Epithelial cell of proximal tubule (primary cell): Measurements from ENCODE around the gene LRMDA. TPM values are rescaled to one million over a fixed set of nuclear protein-coding genes. Genes with fewer than 3 reads are reported as not detected.

ENCODE experiments used
- DNase-seq: peaks from one replicate; pipeline ENCODE4 v3.0.0-alpha.2; 2011; ENCODE audit warnings: low read depth
- H3K4me3 ChIP-seq: 2 replicates; pipeline ENCODE4 v1.5.1; 2011; ENCODE audit warnings: low read depth, mild to moderate bottlenecking, low read length
- CTCF ChIP-seq: conservative IDR thresholded peaks from 2 replicates; pipeline ENCODE4 v1.5.1; 2012; ENCODE audit warnings: low read depth, mild to moderate bottlenecking, low read length
- total RNA-seq: library from RNA; depleted of rRNA; stranded (reverse); fragments of >200 nt; gene quantifications from 2 replicates; pipeline ENCODE4 v1.2.3, GENCODE V29; 2015

Gene LRMDA
- total RNA-seq, 1 donor from 2014 or later: 0.75 TPM

GRCh38 chr10:76315240-76315639 is 883.8 kb downstream of the LRMDA start:
- no peak for TF ChIP-seq CTCF
- no peak for DNase-seq
- no peak overlapping the region for H3K4me3 ChIP-seq

GRCh38 chr10:76316234-76316633 is 884.8 kb downstream of the LRMDA start:
- DNase-seq: no peak
- TF ChIP-seq CTCF: no peak
- H3K4me3 ChIP-seq: no peak overlapping the region

GRCh38 chr10:76317078-76317477 is 885.7 kb downstream of the LRMDA start:
- H3K4me3 ChIP-seq: no peak overlapping the region
- no peak for TF ChIP-seq CTCF
- DNase-seq: no peak

- no peak overlapping the region for H3K4me3 ChIP-seq
- TF ChIP-seq CTCF: no peak
- no peak for DNase-seq
These were observed 886.8 kb downstream of the LRMDA start for GRCh38 chr10:76318211-76318610.

GRCh38 chr10:76319661-76320060 is 888.2 kb downstream of the LRMDA start:
- TF ChIP-seq CTCF: no peak
- no peak overlapping the region for H3K4me3 ChIP-seq
- no peak for DNase-seq

DNA sequence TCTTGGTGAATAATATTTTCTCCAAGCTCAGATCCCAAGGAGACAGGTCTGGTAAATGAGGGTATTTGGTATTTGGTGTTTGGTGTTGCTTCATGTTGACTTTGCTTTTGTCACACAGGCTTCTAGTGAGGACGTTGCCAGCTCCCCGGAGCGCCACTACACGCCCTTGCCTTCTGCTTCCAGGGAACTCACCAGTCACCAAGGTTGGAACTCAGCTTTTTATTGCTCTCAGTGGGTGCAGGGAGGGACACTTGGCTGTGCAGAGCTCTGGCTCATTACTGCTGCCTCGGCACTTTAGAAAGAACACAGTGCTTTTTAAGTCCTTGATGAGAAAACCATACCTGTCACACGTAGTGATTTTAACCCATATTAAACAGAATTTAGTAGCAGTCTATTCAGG is 892.9 kb downstream of the LRMDA start:
- no peak for TF ChIP-seq CTCF
- H3K4me3 ChIP-seq: no peak overlapping the region
- no peak for DNase-seq

DNA sequence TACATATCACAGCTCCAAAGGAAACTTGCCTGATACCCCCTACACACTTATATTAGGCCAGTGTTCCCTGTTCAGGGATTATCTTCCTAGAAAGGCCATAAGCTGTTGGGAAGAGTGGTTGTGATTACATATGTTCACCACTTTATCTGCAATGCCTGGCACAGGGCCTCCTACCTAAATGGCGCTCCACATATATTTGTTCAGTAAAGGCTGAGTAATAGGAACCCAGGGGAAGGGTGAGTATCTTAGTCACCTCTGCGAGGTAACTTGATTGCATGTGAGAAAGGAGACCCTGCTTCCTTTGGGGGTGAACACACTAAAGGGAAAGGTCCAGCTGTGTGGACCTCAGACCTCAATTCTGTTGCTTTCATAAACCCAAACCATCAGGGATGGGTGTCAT is 896.0 kb downstream of the LRMDA start:
- DNase-seq: no peak
- no peak overlapping the region for H3K4me3 ChIP-seq
- TF ChIP-seq CTCF: no peak
